HL-60 (cell line): ENCODE measurements around the gene RCOR3.

ENCODE experiments used
- DNase-seq, 2 experiments: peaks; one replicate each; pipeline ENCODE4 v3.0.0-alpha.2; 2010 to 2020; ENCODE audit warnings: low read depth in 1 of 2, low spot score in 1 of 2
- H3K27ac ChIP-seq: fragments of 250-450 bp; sonication (Bioruptor Pico); replicated peaks from 2 replicates; pipeline ENCODE4 v1.5.1; 2020; ENCODE audit warnings: mild to moderate bottlenecking, moderate library complexity
- H3K27me3 ChIP-seq: fragments of 250-450 bp; sonication (Bioruptor Pico); 2 replicates; pipeline ENCODE4 v1.5.1; 2021; ENCODE audit warnings: mild to moderate bottlenecking, moderate library complexity; ENCODE audit not compliant: insufficient read depth, poor library complexity, severe bottlenecking
- H3K4me3 ChIP-seq: replicated peaks from 2 replicates; pipeline ENCODE4 v1.5.1; 2011; ENCODE audit warnings: mild to moderate bottlenecking, control low read depth, low read length; ENCODE audit not compliant: insufficient read depth
- GABPA ChIP-seq: IDR thresholded peaks from 2 replicates; pipeline ENCODE4 v1.6.1; 2012; ENCODE audit warnings: low read depth
- POLR2AphosphoS5 ChIP-seq: IDR thresholded peaks from 2 replicates; pipeline ENCODE4 v1.6.1; 2012; ENCODE audit warnings: low read depth
- SPI1 ChIP-seq: IDR thresholded peaks from 2 replicates; pipeline ENCODE4 v1.6.1; 2012; ENCODE audit warnings: low read depth, mild to moderate bottlenecking, borderline replicate concordance
- TF ChIP-seq, protein P1 (sequence below): IDR thresholded peaks from one replicate; pipeline ENCODE4 v1.5.1; 2011; ENCODE audit warnings: low read length, control low read depth, inconsistent platforms; ENCODE audit not compliant: insufficient read depth
- TF ChIP-seq, protein P2 (sequence below): IDR thresholded peaks from 2 replicates; pipeline ENCODE4 v1.6.1; 2012; ENCODE audit warnings: low read depth; ENCODE audit not compliant: insufficient replicate concordance

The RCOR3 gene

DNA sequence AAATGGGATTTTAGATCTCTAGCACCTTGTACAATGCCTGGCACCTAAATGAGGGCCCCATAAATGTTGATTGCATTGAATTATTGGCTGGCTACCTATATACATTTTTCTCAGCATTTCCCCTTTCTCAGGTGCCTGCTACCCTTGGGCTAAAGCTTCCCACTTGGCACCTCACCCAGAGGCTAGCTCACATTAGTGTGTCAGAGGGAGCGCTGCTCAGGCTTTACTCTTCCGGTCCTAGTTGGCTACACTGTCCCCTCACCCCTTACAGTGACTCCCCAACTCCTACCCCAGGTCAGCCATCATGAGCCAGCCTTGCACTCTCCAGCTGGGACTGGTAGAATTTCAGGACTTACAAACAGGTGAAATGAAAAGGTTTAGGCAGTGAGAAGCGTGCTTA is 77.0 kb downstream of the RCOR3 start:
- Histone ChIP-seq H3K27ac (no peak overlapping the region), H3K4me3 (no peak overlapping the region), H3K27me3 (no peaks in the 10 kb centered on the region)
- no peak for DNase-seq
- TF ChIP-seq, protein P1, sequence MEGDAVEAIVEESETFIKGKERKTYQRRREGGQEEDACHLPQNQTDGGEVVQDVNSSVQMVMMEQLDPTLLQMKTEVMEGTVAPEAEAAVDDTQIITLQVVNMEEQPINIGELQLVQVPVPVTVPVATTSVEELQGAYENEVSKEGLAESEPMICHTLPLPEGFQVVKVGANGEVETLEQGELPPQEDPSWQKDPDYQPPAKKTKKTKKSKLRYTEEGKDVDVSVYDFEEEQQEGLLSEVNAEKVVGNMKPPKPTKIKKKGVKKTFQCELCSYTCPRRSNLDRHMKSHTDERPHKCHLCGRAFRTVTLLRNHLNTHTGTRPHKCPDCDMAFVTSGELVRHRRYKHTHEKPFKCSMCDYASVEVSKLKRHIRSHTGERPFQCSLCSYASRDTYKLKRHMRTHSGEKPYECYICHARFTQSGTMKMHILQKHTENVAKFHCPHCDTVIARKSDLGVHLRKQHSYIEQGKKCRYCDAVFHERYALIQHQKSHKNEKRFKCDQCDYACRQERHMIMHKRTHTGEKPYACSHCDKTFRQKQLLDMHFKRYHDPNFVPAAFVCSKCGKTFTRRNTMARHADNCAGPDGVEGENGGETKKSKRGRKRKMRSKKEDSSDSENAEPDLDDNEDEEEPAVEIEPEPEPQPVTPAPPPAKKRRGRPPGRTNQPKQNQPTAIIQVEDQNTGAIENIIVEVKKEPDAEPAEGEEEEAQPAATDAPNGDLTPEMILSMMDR: no peak
- TF ChIP-seq, protein P2, sequence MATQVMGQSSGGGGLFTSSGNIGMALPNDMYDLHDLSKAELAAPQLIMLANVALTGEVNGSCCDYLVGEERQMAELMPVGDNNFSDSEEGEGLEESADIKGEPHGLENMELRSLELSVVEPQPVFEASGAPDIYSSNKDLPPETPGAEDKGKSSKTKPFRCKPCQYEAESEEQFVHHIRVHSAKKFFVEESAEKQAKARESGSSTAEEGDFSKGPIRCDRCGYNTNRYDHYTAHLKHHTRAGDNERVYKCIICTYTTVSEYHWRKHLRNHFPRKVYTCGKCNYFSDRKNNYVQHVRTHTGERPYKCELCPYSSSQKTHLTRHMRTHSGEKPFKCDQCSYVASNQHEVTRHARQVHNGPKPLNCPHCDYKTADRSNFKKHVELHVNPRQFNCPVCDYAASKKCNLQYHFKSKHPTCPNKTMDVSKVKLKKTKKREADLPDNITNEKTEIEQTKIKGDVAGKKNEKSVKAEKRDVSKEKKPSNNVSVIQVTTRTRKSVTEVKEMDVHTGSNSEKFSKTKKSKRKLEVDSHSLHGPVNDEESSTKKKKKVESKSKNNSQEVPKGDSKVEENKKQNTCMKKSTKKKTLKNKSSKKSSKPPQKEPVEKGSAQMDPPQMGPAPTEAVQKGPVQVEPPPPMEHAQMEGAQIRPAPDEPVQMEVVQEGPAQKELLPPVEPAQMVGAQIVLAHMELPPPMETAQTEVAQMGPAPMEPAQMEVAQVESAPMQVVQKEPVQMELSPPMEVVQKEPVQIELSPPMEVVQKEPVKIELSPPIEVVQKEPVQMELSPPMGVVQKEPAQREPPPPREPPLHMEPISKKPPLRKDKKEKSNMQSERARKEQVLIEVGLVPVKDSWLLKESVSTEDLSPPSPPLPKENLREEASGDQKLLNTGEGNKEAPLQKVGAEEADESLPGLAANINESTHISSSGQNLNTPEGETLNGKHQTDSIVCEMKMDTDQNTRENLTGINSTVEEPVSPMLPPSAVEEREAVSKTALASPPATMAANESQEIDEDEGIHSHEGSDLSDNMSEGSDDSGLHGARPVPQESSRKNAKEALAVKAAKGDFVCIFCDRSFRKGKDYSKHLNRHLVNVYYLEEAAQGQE: no peak
- TF ChIP-seq POLR2AphosphoS5 (no peak), GABPA (no peak), SPI1 (no peak)

DNA sequence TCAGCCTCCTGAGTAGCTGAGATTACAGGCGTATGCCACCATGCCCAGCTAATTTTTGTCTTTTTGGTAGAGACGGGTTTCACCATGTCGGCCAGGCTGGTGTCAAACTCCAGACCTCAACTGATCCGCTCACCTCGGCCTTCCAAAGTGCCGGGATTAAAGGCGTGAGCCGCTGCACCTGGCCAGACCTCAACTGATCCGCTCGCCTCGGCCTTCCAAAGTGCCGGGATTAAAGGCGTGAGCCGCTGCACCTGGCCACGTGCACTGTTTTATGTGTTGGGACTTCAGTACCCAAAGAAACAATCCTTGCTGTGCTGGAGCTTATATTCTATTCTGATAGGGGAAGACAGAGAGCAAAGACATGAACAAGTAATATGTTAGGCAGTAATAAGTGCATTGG is 77.6 kb downstream of the RCOR3 start:
- DNase-seq: no peak
- TF ChIP-seq SPI1 (no peak), POLR2AphosphoS5 (no peak), GABPA (no peak)
- TF ChIP-seq, protein P2: no peak
- TF ChIP-seq, protein P1: no peak
- Histone ChIP-seq H3K27me3 (no peaks in the 10 kb centered on the region), H3K4me3 (no peak overlapping the region), H3K27ac (no peak overlapping the region)

DNA sequence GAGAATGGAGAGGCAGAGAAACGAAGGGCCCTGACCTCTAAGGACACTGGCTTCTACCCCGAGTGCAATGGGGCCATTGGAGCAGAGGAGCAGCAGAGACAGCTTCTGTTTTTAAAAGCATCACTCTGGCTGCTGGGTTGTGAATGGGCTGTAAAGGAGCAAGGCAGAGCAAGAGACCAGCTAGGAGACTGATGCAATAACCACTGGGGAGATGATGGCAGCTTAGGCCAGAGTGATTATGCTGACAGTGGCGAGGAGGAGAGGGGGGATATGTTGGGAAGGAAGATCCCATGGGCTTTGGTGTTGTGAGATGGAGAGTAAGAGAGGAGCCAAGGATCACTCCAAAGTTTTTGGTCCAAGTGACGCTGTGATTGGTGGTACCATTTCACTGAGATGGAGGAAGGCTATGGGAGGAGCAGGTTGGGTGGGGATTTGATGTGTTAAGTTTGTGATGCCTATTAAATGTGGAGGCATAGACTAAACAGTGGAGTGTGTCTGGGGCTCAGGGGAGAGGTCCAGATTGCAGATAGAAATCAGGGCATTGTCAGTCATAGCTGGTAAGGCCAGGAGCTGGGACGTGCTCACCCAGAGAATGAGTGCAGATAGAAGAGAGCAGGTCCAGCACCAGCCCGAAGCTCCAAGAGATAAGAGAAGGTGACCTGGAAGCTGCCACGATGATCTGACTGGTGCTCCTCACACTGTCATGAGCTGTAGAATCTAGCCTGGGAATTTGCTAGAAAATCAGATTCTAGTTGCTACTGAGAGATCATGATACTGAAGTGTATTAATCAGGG is 78.5 kb downstream of the RCOR3 start:
- Histone ChIP-seq H3K4me3 (no peak overlapping the region), H3K27me3 (no peaks in the 10 kb centered on the region), H3K27ac (no peak overlapping the region)
- TF ChIP-seq GABPA: no peak
- TF ChIP-seq POLR2AphosphoS5: no peak
- TF ChIP-seq SPI1: no peak
- TF ChIP-seq, protein P1: no peak
- TF ChIP-seq, protein P2: no peak
- DNase-seq: no peak
